ENCODE data around the gene SOHLH2.

The SOHLH2 gene

GRCh38 chr13:36130552-36131221, 83.7 kb downstream of the SOHLH2 start:
- no peak for DNase-seq

GRCh38 chr13:36130193-36130551, 84.2 kb downstream of the SOHLH2 start:
- DNase-seq, result no peak

GRCh38 chr13:36129539-36129938, 84.8 kb downstream of the SOHLH2 start:
- DNase-seq, result no peak

- no peak for DNase-seq
These were observed 87.9 kb downstream of the SOHLH2 start for GRCh38 chr13:36126491-36126890.

- DNase-seq, result no peak
These were observed 88.5 kb downstream of the SOHLH2 start for GRCh38 chr13:36125841-36126240.

GRCh38 chr13:36124236-36124822, 90.0 kb downstream of the SOHLH2 start:
- no peak for DNase-seq

Data from activated CD4-positive, alpha-beta T cell treated with anti-CD3 and anti-CD28 coated beads, Interleukin-2, amount 50 U/mL, for 1 hour (primary cell).